HG03159 (cell line): Measurements from ENCODE around the gene CD8B.
"Not testable (repeated sequence)": the region's sequence is repeated elsewhere in the genome, so short reads cannot be mapped to it uniquely, and the experiment has no call there.

Experiments used
- ATAC-seq: cut with Tn5 transposase; IDR thresholded peaks from one replicate; pipeline ENCODE4 v1.9.1; 2021; ENCODE audit warnings: mild to moderate bottlenecking, moderate library complexity; ENCODE audit not compliant: unreplicated experiment

Gene CD8B

DNA sequence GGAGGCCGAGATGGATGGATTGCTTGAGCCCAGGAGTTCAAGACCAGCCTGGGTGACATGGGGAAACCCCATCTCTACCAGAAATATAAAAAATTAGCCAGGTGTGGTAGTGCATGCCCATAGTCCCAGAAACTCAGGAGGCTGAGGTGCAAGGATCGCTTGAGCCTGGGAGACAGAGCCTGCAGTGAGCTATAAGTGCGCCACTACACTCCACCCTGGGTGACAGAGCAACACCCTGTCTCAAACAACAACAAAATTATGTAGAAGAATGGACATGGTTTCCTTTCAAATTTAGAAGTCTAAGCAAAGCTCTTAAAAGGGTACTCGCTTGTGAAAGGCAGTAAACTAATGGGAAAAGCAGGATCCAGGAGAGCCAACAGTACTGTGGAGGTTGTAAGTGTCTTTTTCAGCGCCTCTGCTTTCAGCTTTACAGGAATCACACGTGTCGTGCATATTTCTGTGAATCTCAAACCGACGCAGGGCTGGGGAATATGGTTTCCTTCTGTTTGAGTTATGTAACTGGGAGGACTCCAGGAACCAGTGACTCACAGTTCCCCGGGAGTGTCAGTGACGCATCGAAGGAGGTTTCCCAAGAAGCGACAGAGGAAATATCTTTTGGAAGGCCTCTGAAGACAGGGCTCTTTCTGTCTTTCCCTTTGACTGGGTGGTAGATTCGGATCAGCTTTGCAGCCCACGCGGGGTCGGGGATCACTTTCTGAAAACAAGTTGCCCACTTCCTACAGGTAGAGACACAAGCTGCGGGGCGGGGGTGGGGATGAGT, 24.6 kb downstream of the CD8B start:
- ATAC-seq: not testable (repeated sequence)

DNA sequence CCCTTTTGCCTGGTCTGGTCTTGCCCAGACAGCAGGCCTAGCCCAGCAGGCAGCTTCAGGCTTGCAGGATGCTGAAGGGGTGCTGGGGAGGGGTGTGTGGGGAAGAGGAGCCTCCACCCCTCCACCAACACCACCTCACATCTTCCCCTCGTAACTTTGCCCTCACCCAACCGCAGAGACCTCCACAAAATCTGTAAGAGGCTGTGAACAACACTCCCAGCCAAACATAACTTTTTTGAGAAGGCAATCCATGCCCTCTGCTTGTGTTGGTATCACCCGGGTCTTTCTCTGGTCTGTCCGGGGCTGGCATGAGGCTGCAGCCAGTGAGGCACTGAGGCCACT, 26.2 kb downstream of the CD8B start:
- not testable (repeated sequence) for ATAC-seq

DNA sequence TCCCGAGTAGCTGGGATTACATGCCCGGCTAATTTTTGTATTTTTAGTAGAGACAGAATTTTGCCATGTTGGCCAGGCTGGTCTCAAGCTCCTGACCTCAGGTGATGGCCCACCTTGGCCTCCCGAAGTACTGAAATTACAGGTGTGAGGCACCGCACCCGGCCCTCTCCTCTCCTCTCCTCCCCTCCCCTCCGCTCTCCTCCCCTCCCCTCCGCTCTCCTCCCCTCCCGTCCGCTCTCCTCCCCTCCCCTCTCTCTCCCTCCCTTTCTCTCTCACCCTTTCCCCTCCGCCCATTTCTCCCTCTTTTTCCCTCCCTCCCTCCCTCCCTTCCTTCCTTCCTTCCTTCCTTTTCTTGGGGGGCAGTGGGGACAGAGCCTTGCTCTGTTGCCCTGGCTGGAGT, 28.4 kb downstream of the CD8B start:
- ATAC-seq: no peak

DNA sequence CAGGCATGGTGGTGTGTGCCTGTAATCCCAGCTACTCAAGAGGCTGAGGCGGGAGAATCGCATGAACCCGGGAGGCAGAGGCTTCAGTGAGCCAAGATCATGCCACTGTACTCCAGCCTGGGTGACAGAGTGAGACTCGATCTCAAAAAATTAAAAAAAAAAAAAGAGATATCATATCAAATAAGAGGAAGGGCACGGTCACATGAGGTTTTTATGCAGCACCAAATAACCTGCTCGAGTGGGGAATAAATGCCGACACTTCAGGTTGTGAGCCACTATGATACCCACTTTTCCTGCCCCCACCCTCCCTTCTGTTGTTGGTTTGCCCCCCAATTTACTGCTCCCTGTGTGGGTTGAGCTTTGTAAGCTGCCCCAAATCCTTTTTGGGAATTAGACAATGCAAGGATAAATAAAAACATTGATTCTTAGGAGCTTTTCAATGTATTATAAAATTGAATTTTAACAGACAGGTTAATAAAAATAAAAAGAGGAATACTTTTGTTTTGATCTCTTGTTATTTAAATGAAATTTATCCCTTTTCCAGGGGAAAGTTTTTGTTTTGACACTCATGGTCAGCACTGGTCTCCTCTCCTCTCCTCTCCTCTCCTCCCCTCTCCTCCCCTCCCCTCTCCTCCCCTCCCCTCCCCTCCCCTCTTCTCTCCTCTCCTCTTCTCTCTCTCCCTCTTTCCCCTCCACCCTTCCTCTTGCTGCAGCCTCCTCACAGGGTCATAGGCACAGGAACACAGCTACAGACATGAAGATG, 29.2 kb downstream of the CD8B start:
- no peak for ATAC-seq

DNA sequence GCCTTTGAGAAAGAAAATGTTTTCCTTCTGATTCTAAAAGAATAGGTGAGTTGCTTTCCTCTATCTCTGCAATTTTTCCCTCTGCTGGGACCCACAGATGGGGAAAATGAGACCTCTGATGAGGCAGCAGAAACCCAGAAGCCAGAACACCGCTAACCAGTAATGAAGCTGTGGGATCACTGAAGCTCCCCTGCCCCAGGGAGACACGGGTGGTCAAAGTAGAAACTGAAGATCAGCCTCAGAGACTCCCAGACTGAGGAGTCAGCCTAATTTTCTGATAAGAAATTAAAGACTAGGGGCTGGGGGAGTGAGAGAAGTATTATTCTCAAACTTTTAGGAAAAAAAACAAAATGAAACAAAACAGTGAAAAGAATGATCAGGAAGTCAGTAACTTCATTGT, 30.1 kb downstream of the CD8B start:
- no peak for ATAC-seq

DNA sequence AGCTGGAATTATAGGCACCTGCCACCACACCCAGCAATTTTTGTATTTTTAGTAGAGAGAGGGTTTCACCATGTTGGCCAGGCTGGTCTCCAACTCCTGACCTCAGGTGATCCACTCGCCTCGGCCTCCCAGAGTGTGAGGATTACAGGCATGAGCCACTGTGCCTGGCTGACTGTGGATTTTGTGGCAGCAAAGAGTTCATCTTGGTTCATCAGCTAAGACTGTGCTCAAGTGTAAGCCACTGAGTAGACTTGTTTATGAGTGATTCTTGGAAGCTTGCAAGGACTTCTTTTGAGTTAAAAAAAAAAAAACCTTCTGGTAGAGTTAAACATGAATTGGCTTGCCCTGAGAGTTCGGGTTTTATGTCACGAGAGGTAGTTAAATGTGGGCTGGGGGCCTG, 34.7 kb downstream of the CD8B start:
- no peak for ATAC-seq

DNA sequence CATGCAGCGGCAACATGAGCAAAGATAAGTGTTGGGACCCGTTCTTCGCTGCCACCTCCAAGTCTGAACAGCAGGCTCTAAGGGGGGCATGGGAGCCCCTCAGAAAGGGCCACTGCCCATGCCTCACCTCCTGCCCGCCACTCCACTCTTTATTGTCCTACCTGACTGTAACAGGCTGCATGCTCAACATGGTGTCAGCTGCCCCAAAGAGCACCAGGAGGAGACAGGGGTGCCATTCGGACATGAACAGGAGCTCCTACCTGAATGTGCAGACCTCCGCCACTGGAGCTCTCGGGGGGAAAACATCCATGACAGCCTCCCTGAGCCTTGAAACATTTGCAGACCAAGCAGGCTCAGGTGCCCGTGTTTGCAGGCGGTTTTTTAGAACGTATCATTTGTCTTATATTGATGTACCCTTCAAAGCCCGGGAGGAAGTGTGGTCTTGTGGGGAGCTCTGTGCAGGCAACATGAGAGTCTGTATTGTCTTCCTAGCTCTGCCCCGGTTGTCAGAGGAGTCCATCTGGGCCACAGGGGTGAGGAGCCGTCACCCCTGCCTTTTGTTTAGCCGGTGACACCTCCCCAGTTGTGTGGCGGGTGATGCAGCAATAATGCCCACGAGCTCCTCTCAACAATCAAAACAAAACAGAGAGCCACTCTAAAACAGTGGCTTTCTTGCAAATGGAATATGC, 35.8 kb downstream of the CD8B start:
- ATAC-seq: no peak

DNA sequence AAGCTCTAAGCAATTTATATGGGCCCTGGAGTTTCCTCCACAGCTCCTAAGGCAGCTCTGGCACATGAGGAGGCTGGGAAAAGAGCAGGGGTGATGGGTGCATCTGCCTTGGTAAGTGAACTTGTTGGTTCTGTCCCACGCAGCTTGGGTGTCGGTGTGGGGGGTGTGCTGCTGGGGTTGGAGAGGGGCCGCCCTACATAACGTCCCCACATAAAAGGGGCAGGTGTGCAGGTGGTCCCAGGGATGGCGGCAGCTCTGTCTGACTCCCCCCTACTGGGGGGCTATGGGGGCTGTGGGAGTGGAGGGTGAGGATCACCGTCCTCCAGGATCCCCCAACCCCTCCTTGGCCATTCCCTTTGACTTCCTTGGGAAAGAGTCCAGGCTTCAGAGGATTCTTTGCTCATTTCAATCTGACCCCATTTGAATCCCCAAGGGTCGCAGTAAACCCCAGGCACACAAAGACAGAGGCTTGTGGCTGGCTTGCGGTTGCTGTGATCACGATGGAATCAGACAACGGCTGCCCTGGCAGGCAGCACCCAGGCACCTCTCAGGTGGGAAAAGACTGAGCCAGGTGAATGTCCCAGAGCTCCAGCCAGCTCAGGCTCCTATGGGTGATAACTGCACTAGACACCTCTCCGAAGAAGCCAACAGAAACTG, 36.5 kb downstream of the CD8B start:
- ATAC-seq: no peak

DNA sequence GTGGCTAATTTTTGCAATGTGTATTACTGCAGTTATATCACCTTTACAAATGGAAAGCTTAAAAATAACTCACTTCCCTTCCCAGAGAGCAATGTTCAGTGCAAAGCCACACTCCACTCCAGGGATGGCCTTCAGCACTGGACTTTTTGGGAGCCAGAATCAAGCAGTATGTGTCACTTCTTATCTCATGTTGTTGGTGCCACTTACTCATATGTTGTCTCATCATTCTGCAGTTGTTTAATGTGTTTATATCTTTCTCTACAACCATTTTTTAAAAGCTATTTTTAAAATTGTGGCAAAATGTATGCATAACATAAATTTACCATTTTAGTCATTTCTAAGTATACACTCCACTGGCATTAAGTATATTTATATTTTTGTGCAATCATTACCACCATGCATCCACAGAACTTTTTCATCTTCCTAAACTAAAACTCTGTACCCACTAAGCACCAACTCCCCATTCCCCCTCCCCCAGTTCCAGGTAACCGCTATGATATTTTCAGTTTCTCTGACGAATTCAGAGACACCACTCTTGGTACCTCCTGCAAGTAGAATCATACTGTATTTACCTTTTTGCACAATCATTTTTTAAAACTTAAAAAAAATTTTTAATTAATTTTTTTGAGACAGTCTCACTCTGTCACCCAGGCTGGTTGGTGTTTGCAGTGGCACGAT, 38.9 kb downstream of the CD8B start:
- ATAC-seq: no peak

DNA sequence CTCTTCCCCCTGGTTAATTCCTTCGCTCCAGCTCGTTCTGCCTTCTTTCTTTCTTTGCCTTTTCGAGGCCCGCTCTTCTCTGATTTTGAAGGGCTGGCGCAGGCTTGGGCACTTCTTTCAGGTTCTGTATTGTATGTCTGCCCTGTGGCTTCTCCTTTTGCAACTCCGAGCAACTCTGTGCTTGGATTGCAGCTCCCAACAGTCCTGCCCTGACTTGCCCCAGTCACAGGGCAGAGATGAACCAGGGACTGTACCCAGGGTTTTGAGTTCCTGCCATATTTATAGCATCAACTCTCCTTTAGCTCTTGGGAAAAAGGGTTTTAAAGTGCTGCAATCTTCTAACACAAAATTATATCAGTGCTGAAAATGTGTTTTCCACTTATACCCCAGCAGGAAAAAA, 39.8 kb downstream of the CD8B start:
- no peak for ATAC-seq

DNA sequence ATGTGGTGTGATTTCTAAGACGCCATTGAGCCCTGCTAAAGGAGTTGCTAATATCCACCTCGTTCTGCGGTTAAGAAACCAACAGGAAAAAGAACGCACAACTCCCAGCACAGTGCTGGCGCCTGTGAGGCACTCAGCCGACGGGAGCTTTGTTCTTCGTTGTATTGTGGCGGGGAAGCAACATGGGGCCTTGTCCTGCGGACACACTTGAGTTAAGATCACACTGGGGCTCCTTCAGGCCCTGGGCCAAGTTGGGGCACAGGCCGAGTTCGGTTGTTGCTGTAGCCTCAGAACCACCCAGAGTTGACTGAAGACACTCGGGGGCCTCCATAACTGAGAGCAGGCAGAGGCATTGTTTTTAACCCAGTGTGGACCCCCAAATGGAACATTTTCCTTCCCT, 40.4 kb downstream of the CD8B start:
- no peak for ATAC-seq

DNA sequence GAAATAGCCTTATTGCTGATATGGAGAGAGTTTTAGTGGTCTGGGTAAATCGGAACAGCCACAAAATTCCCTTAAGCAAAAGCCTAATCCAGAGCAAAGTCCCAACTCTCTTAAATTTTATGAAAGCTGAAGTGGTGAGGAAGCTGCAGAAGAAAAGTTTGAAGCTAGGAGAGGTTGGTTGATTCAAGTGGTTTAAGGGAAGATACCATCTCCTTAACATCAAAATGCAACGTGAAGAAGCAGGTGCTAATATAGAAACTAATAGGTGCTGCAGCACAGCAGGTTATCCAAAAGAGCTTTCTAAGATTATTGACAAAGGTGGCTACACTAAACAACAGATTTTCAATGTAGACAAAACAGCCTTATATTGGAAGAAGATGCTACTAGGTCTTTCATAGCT, 42.7 kb downstream of the CD8B start:
- no peak for ATAC-seq

DNA sequence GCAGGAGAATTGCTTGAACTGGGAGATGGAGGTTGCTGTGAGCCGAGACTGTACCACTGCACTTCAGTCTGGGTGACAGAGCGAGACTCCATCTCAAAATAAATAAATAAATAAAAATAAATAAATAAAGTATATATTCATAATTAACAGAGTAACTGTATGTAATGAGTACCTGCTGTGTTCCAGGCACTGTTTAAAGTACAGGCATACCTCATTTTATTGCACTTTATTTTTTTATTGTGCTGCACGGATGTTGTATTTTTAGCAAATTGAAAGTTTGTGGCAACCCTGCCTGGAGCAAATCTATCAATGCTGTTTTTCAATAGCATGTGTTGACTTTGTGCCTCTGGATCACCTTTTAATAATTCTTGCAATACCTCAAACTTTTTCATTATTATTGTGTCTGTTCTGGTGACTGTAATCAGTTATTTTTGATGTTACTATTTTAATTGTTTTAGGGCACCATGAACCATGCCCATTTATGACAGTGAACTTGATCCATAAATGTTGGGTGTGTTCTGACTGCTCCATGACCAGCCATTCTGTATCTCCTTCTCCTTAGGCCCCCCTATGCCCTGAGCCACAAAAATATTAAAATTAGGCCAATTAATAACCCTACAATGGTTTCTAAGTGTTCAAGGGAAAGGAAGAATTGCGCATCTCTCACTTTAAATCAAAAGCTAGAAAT, 43.4 kb downstream of the CD8B start:
- ATAC-seq: no peak

DNA sequence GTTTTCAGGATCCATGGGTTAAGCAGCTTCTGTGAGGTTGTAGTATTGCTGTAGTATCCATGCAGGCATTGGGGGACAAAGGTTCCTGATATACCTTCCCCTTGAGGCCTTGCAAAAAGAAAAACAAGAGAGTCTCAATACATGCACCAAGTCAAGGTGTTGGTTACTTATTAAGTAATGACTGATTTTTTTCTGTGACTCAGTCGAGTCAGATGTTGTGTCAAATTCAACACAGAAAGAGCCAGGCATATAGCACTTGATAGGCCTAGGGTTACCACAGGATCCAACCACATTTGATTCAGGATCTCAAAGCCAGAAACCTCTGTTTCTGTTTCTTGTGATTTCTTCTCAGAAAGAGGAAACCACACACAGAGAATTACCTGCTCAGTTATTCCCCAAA, 46.1 kb downstream of the CD8B start:
- ATAC-seq: no peak

DNA sequence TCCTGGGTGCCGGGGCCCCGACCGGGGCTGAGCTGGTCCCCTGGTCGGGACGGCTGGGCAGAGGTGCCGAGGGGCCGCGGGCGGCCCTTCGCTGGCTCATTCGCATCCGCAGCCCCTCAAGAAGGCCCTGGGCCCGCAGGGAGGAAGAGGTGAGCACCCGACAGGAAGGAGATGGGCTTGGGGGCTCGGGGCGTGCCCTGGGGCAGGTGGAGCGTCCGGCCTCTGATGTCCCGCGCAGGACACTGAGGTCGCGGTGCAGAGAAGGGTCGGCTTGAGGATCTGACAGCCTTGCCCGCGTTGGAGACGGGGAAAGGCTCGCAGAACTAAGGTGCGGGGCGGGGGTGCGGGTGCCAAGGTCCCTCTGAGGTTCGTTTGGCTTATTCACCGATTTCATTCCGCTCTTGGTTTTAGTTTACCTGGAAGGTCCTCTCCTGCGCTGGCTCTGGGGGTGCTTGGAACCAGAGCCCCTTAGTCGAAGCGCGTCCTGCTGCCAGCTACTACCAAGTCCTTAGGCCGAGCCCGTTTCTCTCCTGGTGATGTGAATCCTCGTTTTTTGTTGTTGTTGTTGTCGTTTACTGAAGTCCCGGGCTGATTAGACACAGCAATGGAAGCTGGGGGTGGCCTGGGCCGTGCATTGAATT, 52.1 kb downstream of the CD8B start:
- ATAC-seq: no peak

DNA sequence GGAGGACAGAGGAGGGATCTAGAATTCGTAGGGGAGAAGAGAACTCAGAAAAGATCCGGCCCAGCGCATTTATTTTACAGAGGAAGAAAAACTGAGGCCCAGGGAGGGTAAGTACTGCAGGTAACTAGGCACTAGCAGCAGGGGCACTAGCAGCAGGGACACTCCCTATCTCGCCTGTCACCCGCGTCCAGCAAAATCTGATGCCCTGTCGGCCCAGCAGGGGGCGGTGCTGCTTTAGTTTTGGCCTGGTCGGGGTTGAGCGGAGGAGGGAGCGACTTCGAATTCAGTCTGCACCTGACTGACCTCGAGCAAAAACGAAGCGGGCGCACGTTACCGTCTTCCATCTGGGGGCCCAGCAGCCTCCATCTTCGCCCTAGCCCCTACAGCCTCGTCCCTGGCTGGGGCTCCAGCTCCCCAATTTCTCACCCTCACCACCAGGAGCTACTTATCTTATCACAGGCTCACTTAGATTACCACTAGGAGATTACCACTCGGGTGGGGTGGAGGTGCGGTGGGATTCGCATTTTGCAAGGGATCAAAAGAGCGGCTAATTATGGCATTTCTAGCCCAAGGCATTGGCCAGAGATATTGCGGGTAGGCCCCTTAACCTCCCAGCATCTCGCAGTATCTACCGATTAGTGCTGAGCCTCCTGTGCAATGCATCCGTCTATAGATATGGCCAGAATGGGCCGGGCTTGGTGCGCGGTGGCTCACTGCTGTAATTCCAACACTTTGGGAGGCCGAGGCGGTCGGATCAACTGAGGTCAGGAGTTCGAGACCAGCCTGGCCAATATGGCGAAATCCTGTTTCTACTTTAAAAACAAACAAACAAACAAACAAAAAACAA, 53.1 kb downstream of the CD8B start:
- peak; percentile 96 for ATAC-seq

DNA sequence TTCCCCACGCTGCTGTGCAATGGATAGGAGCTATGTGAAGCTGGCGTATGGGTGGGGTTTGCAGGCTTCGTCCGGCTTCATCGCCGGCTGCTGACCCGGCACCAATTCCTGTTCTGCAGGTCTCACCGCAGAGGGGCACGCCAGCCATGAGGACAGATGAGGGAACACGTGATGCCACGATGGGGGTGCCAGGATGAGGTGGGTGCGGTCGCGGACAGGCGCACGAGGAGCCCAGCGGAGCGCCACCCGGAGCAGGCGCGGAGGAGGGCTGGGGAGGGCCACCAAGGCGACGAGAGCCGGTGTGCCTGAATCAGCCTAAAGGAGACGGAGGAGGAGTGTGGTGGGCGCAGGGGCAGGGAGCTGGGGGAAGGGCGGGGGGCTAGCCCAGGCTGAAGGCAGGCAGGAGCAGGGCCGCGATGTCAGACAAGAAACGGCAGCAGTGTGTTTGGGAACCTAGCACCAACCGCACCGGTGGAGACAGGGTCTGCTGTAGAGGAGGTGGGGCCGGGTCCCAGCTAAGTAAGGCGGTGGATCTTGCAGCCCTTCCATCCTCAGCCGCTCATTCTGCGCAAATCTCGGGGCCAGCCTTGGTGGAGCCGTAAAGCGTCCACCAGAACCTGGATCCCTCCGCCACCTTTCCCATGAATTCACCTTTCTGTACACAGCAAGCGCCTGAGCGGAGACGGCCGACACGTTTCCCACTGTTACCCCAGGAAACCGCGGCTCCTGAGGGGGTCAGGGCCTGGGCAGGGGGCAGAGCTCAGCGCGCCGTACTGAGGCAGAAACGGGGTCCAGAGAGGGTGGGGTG, 54.0 kb downstream of the CD8B start:
- no peak for ATAC-seq

DNA sequence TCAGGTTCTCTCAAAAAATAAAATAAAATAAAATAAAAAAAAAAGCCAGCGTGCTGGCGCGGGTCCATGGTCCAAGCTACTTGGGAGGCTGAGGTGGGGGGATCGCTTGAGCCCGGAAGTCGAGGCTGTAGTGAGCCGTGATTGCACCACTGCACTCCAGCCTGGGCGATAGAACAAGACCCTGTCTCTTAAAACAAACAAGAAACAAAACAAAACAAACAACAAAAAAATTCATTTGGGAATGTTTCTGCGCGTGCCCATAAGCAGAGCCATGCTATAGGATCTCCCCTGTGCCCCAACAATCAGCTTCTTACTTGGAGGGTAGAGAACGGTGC, 54.6 kb downstream of the CD8B start:
- ATAC-seq: no peak
